HFF-Myc (cell line): Measurements from ENCODE around the gene UBE3A.

ENCODE experiments used
- DNase-seq: peaks from one replicate; pipeline ENCODE4 v3.0.0-alpha.2; 2011; ENCODE audit warnings: low read depth; ENCODE audit errors: extremely low read depth
- H3K4me3 ChIP-seq: replicated peaks from 2 replicates; pipeline ENCODE4 v1.5.1; 2011; ENCODE audit warnings: low read depth, mild to moderate bottlenecking, control low read depth, low read length
- TF ChIP-seq, protein P1 (sequence below): IDR thresholded peaks from 2 replicates; pipeline ENCODE4 v1.5.1; 2012; ENCODE audit warnings: mild to moderate bottlenecking, low read depth, low read length, control low read depth; ENCODE audit errors: missing control alignments

The UBE3A gene

DNA sequence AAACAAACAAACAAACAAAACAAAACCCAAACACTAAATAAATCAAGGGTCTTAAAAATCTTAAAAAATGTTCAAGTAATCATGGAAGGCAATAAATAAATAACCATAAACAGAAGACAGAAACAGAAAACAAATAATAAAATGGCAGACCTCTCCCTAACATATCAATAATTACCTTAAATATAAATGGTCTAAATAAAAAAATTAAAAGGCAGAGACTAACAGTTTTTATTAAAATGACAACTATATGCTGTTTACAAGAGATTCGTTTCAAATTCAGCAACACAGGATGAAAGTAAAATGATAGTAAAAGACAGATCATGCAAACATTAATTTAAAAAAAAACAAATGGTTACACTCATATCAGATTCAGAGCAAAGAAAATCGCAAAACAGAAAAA lies 91.1 kb downstream of the UBE3A start:
- TF ChIP-seq, protein P1, sequence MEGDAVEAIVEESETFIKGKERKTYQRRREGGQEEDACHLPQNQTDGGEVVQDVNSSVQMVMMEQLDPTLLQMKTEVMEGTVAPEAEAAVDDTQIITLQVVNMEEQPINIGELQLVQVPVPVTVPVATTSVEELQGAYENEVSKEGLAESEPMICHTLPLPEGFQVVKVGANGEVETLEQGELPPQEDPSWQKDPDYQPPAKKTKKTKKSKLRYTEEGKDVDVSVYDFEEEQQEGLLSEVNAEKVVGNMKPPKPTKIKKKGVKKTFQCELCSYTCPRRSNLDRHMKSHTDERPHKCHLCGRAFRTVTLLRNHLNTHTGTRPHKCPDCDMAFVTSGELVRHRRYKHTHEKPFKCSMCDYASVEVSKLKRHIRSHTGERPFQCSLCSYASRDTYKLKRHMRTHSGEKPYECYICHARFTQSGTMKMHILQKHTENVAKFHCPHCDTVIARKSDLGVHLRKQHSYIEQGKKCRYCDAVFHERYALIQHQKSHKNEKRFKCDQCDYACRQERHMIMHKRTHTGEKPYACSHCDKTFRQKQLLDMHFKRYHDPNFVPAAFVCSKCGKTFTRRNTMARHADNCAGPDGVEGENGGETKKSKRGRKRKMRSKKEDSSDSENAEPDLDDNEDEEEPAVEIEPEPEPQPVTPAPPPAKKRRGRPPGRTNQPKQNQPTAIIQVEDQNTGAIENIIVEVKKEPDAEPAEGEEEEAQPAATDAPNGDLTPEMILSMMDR = no peak
- no peak overlapping the region for H3K4me3 ChIP-seq
- no peak for DNase-seq

- TF ChIP-seq, protein P1 = no peak
- H3K4me3 ChIP-seq = no peak overlapping the region
- DNase-seq = no peak
Observed at GRCh38 chr15:25346371-25346770, 92.5 kb downstream of the UBE3A start.

DNA sequence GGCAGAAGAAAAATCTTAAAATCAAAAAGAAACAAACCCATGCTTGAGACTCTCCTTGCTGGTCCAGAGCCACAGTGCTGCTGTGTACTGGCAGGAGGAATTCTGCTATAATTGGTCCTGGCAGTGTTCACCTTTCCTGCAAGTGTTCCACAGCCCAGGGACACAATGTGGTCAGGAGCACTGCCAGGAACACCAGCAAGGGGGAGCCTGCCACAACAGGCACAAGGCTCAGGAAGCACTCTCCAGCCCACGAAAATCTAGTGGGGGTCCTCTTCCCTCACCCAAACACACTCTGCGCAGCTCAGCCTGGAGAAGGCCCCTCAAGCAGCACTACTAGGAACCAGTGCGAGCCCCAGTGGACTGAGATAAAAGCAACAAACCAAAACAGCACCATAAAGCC lies 92.9 kb downstream of the UBE3A start:
- no peak for DNase-seq
- no peak overlapping the region for H3K4me3 ChIP-seq
- TF ChIP-seq, protein P1 = peak; percentile 31

DNA sequence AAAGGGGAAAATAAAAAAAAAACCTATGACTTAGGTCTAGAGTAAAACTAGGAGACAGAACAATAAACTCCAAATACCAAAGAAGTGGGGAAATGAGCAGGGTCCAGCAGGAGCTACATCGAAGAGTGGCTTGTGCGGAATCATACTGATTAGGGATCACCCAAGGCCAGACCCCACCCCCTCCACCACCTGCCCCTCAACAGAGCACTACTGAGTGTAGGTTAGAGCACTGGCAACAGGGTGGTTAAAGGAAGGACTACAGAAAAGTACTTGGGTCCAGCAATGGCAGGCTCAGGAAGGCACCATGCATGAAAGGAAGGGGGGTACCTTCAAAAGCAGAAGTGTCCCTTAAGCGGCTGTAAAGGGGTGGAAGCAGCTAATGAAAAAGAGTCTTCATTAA lies 96.2 kb downstream of the UBE3A start:
- DNase-seq = no peak
- TF ChIP-seq, protein P1 = no peak
- H3K4me3 ChIP-seq = no peak overlapping the region

DNA sequence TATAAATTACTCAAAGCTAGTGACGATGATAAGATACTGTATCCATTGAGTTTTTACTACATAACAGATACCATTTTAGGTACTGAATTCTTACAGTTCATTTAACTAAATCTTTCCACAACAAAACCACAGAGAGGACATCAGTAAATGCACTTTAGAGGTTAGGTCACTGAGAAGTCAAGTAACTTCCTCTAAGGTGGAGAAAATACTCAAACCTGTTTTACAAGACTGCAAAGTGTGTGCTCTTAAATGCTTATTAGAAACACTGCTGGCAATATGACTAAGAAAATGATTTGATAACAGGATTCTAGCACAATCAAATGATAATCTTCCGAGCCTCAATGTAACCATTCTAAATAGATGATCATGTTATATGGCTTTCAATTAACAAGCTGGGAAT lies 99.4 kb downstream of the UBE3A start:
- no peak overlapping the region for H3K4me3 ChIP-seq
- TF ChIP-seq, protein P1 = no peak
- DNase-seq = no peak

DNA sequence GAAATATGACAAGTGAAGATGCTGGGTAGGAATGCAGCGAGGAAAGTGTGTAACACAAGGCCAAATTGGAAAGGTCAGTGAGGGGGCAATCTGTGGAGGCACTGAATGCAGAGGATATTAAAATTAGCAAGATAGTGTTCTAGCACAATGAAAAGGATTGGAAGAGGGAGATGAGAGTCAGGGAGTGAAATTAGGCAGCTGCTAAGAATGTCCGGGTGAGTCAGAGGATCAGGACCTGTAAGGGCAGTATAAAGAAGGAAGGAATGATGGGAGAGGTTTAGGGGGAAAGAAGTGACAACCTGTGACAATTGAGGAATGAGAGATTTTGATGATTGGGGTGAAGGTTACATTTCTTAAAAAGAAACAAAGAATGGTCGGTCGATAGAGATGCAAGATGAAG lies 103.5 kb downstream of the UBE3A start:
- DNase-seq = no peak
- H3K4me3 ChIP-seq = no peak overlapping the region
- TF ChIP-seq, protein P1 = no peak

GRCh38 chr15:25333049-25333448 lies 105.8 kb downstream of the UBE3A start:
- DNase-seq = no peak
- H3K4me3 ChIP-seq = no peak overlapping the region
- TF ChIP-seq, protein P1 = no peak
